ENCODE measurements around the gene PIGH. TPM values are rescaled to one million over a fixed set of nuclear protein-coding genes. Genes with fewer than 3 reads are reported as not detected.

Gene PIGH
- total RNA-seq, 1 experiment from 2014 or later, result 9.4 TPM

DNA sequence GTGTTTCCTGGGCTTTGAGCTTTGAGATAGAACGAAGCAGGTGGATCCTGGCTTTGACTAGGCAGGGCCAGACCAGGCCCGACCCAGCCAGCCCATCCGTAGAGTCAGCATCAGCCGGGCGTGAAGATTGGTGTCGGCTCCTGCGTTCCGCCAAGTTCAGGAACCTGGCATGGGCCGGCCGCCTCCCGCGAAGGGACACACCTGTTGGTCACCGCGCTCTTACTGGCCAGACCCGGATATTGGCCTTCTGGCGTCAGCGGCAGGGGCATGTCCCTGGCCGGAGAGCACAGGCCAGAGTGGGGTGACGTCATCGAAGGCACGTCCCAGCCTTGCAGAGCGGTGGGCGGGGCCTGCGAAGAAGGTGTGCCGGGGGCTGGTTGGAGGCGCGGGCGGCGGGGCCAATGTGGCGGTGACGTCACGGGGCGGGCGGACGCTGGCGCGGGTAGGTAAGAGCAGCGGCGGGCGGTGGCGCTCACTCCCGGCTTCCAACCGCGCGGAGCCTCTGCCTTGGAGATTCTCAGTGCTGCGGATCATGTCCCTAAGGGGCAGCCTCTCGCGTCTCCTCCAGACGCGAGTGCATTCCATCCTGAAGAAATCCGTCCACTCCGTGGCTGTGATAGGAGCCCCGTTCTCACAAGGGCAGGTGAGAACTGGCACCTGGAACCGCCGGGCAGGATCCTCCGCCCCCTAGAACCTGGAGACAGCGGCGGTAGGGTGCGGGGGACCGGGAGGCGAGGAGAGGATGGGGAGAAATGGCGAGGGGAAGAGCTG is 19.6 kb upstream of the PIGH start, which contains the start of gene ARG2:
Gene ARG2, plus strand, starts transcription at position 475 of the 771 bp plus-strand sequence. Its CDS starts 58 bp downstream, at position 533.
- Histone ChIP-seq H3K4ac (ENCODE audit: low read depth, low read length) (no peak within 1 kb of the TSS), H3T11ph (ENCODE audit: low read length) (no peak within 1 kb of the TSS), H3K56ac (ENCODE audit: insufficient read length, low read depth, low read length) (no peak within 1 kb of the TSS), H3K79me2 (ENCODE audit: insufficient read depth, low read length) (no peaks in the 10 kb centered on the region), H2BK20ac (ENCODE audit: low read depth, low read length, poor library complexity, severe bottlenecking) (no peak within 1 kb of the TSS), H3K79me1 (ENCODE audit: insufficient read depth, low read depth, low read length, poor library complexity, severe bottlenecking) (no peaks in the 10 kb centered on the region), H3K23me2 (ENCODE audit: insufficient read length, low read depth, low read length, poor library complexity, severe bottlenecking) (peaks cover 5% of the 10 kb centered on the region), H3K23ac (ENCODE audit: insufficient read length, low read depth, low read length) (no peak within 1 kb of the TSS), H4K20me1 (ENCODE audit: control insufficient read depth, insufficient read depth, insufficient read length) (no peaks in the 10 kb centered on the region), H3K9me3 (ENCODE audit: control insufficient read depth, low read depth, low read length) (no peaks in the 10 kb centered on the region), H2BK12ac (ENCODE audit: insufficient read length, low read depth, low read length) (peak within 1 kb of the TSS; percentile 0), H3K14ac (ENCODE audit: insufficient read depth, low read length) (peak within 1 kb of the TSS; percentile 80; the same call in 1 of the 2 replicates), H4K8ac (replicated peaks; ENCODE audit: insufficient read length, low read depth, low read length) (no peak within 1 kb of the TSS), H2BK15ac (ENCODE audit: low read depth, low read length) (no peak within 1 kb of the TSS), H3K18ac (ENCODE audit: insufficient read length, low read depth, low read length) (peak within 1 kb of the TSS; percentile 24), H3K4me1 (ENCODE audit: insufficient read depth, low read length) (no peaks in the 10 kb centered on the region; the same call in 1 of the 2 replicates), H3K9ac (ENCODE audit: extremely low read depth, insufficient read length, low read length) (peak within 1 kb of the TSS; percentile 71), H2AK5ac (ENCODE audit: insufficient read length, low read length) (no peak within 1 kb of the TSS), H3K27ac (ENCODE audit: insufficient read length, low read depth, low read length) (no peak within 1 kb of the TSS), H2BK5ac (ENCODE audit: insufficient read length, low read length) (no peak within 1 kb of the TSS), H4K91ac (ENCODE audit: insufficient read length, low read depth, low read length) (no peak within 1 kb of the TSS), H3K4me2 (ENCODE audit: insufficient read depth, insufficient read length, low read length) (peak within 1 kb of the TSS; percentile 61), H2AFZ (ENCODE audit: low read length) (no peak within 1 kb of the TSS), H3K27me3 (ENCODE audit: insufficient read depth, low read length) (no peaks in the 10 kb centered on the region; the same call in 1 of the 2 replicates), H4K5ac (ENCODE audit: insufficient read length, low read depth, low read length) (no peak within 1 kb of the TSS), H2BK120ac (ENCODE audit: low read depth, low read length, poor library complexity, severe bottlenecking) (no peak within 1 kb of the TSS)
- Mint-ChIP-seq H3K4me1 (peaks cover 23 to 30% of the 10 kb centered on the region in 2 experiments), H3K9me3 (no peaks in the 10 kb centered on the region; a peak in 2 of 5 replicates), H3K36me3 (ENCODE audit: insufficient read depth in 1 of 3, low read depth in 3 of 3) (peaks cover 15 to 19% (median 18%) of the 10 kb centered on the region in 3 experiments), H3K4me3 (peak within 1 kb of the TSS; percentile 92 to 94), H3K27ac (peak within 1 kb of the TSS; percentile 80 to 98 (median 90); a peak in 5 of 7 replicates), H3K27me3 (ENCODE audit: low read depth) (peaks cover 44% of the 10 kb centered on the region)
- TF ChIP-seq, protein P1, sequence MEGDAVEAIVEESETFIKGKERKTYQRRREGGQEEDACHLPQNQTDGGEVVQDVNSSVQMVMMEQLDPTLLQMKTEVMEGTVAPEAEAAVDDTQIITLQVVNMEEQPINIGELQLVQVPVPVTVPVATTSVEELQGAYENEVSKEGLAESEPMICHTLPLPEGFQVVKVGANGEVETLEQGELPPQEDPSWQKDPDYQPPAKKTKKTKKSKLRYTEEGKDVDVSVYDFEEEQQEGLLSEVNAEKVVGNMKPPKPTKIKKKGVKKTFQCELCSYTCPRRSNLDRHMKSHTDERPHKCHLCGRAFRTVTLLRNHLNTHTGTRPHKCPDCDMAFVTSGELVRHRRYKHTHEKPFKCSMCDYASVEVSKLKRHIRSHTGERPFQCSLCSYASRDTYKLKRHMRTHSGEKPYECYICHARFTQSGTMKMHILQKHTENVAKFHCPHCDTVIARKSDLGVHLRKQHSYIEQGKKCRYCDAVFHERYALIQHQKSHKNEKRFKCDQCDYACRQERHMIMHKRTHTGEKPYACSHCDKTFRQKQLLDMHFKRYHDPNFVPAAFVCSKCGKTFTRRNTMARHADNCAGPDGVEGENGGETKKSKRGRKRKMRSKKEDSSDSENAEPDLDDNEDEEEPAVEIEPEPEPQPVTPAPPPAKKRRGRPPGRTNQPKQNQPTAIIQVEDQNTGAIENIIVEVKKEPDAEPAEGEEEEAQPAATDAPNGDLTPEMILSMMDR (conservative IDR thresholded peaks at IDR 0.05), result peak; percentile 19; the same call in 1 of the 3 replicates
- peak; percentile 100 for DNase-seq
- WGBS (ENCODE audit: extremely low coverage, insufficient read length, low lambda C conversion rate), result no CpG with 5 or more reads among the region's 62 CpGs
